ENCODE data around the gene KRT27.
A peak's percentile ranks its signal among the peaks of the same experiment; 100 is the strongest.

KRT27 gene

GRCh38 chr17:40735016-40735415 is 47.3 kb downstream of the KRT27 start:
- no peak for DNase-seq (ENCODE audit: low read depth)
- TF ChIP-seq CTCF (conservative IDR thresholded peaks at IDR 0.05; ENCODE audit: low read depth, low read length): no peak
- no peak overlapping the region for H3K4me3 ChIP-seq (ENCODE audit: low read length)

- H3K4me3 ChIP-seq (ENCODE audit: low read length): no peak overlapping the region
- TF ChIP-seq CTCF (conservative IDR thresholded peaks at IDR 0.05; ENCODE audit: low read depth, low read length): no peak
- DNase-seq (ENCODE audit: low read depth): no peak
These were observed 48.3 kb downstream of the KRT27 start for GRCh38 chr17:40734018-40734417.

GRCh38 chr17:40730970-40731369 is 51.4 kb downstream of the KRT27 start:
- H3K4me3 ChIP-seq (ENCODE audit: low read length): no peak overlapping the region
- DNase-seq (ENCODE audit: low read depth): no peak
- no peak for TF ChIP-seq CTCF (conservative IDR thresholded peaks at IDR 0.05; ENCODE audit: low read depth, low read length)

- DNase-seq (ENCODE audit: low read depth): peak; percentile 26
These were observed 54.7 kb downstream of the KRT27 start for GRCh38 chr17:40727447-40728231.

GRCh38 chr17:40726919-40727318 is 55.4 kb downstream of the KRT27 start:
- DNase-seq (ENCODE audit: low read depth): no peak
- peak; percentile 24 for TF ChIP-seq CTCF (conservative IDR thresholded peaks at IDR 0.05; ENCODE audit: low read depth, low read length)
- H3K4me3 ChIP-seq (ENCODE audit: low read length): no peak overlapping the region

More at GRCh38 chr17:40727447-40728231, 54.7 kb downstream of the KRT27 start:
- no peak for TF ChIP-seq CTCF (conservative IDR thresholded peaks at IDR 0.05; ENCODE audit: low read depth, low read length)
- no peak overlapping the region for H3K4me3 ChIP-seq (ENCODE audit: low read length)

All from retinal pigment epithelial cell (primary cell).